ENCODE measurements around the gene CAMTA1.
"Not testable (repeated sequence)": the region's sequence is repeated elsewhere in the genome, so short reads cannot be mapped to it uniquely, and the experiment has no call there.

CAMTA1 gene

GRCh38 chr1:7590426-7590790, 805.2 kb downstream of the CAMTA1 start:
- DNase-seq (ENCODE audit: low read depth), result no peak

- no peak for DNase-seq (ENCODE audit: low read depth)
These were observed 806.3 kb downstream of the CAMTA1 start for GRCh38 chr1:7591565-7591964.

- DNase-seq (ENCODE audit: low read depth), result no peak
These were observed 807.0 kb downstream of the CAMTA1 start for GRCh38 chr1:7592120-7592798.

GRCh38 chr1:7594002-7594713, 808.9 kb downstream of the CAMTA1 start:
- no peak for DNase-seq (ENCODE audit: low read depth)

- no peak for DNase-seq (ENCODE audit: low read depth)
These were observed 809.6 kb downstream of the CAMTA1 start for GRCh38 chr1:7594714-7595295.

GRCh38 chr1:7595336-7595735, 810.1 kb downstream of the CAMTA1 start:
- DNase-seq (ENCODE audit: low read depth), result no peak

GRCh38 chr1:7596126-7596965, 811.1 kb downstream of the CAMTA1 start:
- no peak for DNase-seq (ENCODE audit: low read depth)

GRCh38 chr1:7598058-7598457, 812.8 kb downstream of the CAMTA1 start:
- DNase-seq (ENCODE audit: low read depth), result not testable (repeated sequence)

GRCh38 chr1:7604906-7605305, 819.7 kb downstream of the CAMTA1 start:
- DNase-seq (ENCODE audit: low read depth), result not testable (repeated sequence)

- DNase-seq (ENCODE audit: low read depth), result no peak
These were observed 820.8 kb downstream of the CAMTA1 start for GRCh38 chr1:7606096-7606495.

- no peak for DNase-seq (ENCODE audit: low read depth)
These were observed 821.8 kb downstream of the CAMTA1 start for GRCh38 chr1:7607097-7607496.

- DNase-seq (ENCODE audit: low read depth), result no peak
These were observed 823.5 kb downstream of the CAMTA1 start for GRCh38 chr1:7608628-7609305.

- DNase-seq (ENCODE audit: low read depth), result no peak
These were observed 824.2 kb downstream of the CAMTA1 start for GRCh38 chr1:7609311-7609994.

- no peak for DNase-seq (ENCODE audit: low read depth)
These were observed 825.0 kb downstream of the CAMTA1 start for GRCh38 chr1:7610106-7610731.

- no peak for DNase-seq (ENCODE audit: low read depth)
These were observed 825.7 kb downstream of the CAMTA1 start for GRCh38 chr1:7610936-7611335.

- no peak for DNase-seq (ENCODE audit: low read depth)
These were observed 826.3 kb downstream of the CAMTA1 start for GRCh38 chr1:7611421-7612010.

- DNase-seq (ENCODE audit: low read depth), result no peak
These were observed 828.0 kb downstream of the CAMTA1 start for GRCh38 chr1:7613106-7613850.

- DNase-seq (ENCODE audit: low read depth), result no peak
These were observed 828.6 kb downstream of the CAMTA1 start for GRCh38 chr1:7613851-7614205.

GRCh38 chr1:7614576-7615074, 829.4 kb downstream of the CAMTA1 start:
- no peak for DNase-seq (ENCODE audit: low read depth)

GRCh38 chr1:7615138-7615537, 829.9 kb downstream of the CAMTA1 start:
- no peak for DNase-seq (ENCODE audit: low read depth)
